GM23248 (cell line): Measurements from ENCODE around the gene EBP. TPM values are rescaled to one million over a fixed set of nuclear protein-coding genes. Genes with fewer than 3 reads are reported as not detected.

Source experiments
- DNase-seq: peaks from one replicate; pipeline ENCODE4 v3.0.0-alpha.2; 2015
- H2AFZ ChIP-seq: fragments of 200-600 bp; sonication (generic); 2 replicates; pipeline ENCODE4 v1.6.1; 2016; ENCODE audit warnings: antibody characterized with exemption
- H3F3A ChIP-seq: fragments of 200-600 bp; sonication (generic); 2 replicates; pipeline ENCODE4 v1.6.1; 2016; ENCODE audit warnings: mild to moderate bottlenecking, antibody characterized with exemption, mixed run types; ENCODE audit not compliant: insufficient read depth
- H3K27ac ChIP-seq: fragments of 200-600 bp; sonication (generic); 2 replicates; pipeline ENCODE4 v1.5.1; 2016; ENCODE audit warnings: mild to moderate bottlenecking
- H3K27me3 ChIP-seq: fragments of 200-600 bp; sonication (generic); replicated peaks from 2 replicates; pipeline ENCODE4 v1.6.1; 2016; ENCODE audit warnings: mild to moderate bottlenecking; ENCODE audit not compliant: insufficient read depth
- H3K36me3 ChIP-seq: fragments of 200-600 bp; sonication (generic); 2 replicates; pipeline ENCODE4 v1.6.1; 2016; ENCODE audit warnings: low read depth, mild to moderate bottlenecking
- H3K4me1 ChIP-seq: fragments of 200-600 bp; sonication (generic); 2 replicates; pipeline ENCODE4 v1.6.1; 2016; ENCODE audit warnings: mild to moderate bottlenecking; ENCODE audit not compliant: insufficient read depth
- H3K4me2 ChIP-seq: fragments of 200-600 bp; sonication (generic); one replicate; pipeline ENCODE4 v1.6.1; 2016; ENCODE audit warnings: mild to moderate bottlenecking; ENCODE audit not compliant: unreplicated experiment
- H3K4me3 ChIP-seq: fragments of 200-600 bp; sonication (generic); 2 replicates; pipeline ENCODE4 v1.5.1; 2016; ENCODE audit warnings: mild to moderate bottlenecking
- H3K79me2 ChIP-seq: fragments of 200-600 bp; sonication (generic); 2 replicates; pipeline ENCODE4 v1.6.1; 2016; ENCODE audit warnings: mild to moderate bottlenecking; ENCODE audit not compliant: insufficient read depth
- H3K9ac ChIP-seq: fragments of 200-600 bp; sonication (generic); 2 replicates; pipeline ENCODE4 v1.6.1; 2016; ENCODE audit warnings: mild to moderate bottlenecking
- H3K9me2 ChIP-seq: fragments of 200-600 bp; sonication (generic); 2 replicates; pipeline ENCODE4 v1.6.1; 2016; ENCODE audit warnings: mixed run types, mild to moderate bottlenecking, moderate library complexity; ENCODE audit not compliant: insufficient read depth
- H3K9me3 ChIP-seq: fragments of 200-600 bp; sonication (generic); one replicate; pipeline ENCODE4 v1.6.1; 2017; ENCODE audit warnings: low read depth
- H4K20me1 ChIP-seq: fragments of 200-600 bp; sonication (generic); 2 replicates; pipeline ENCODE4 v1.6.0; 2016; ENCODE audit not compliant: insufficient read depth
- EZH2 ChIP-seq: fragments of 200-600 bp; sonication (generic); IDR thresholded peaks from 2 replicates; pipeline ENCODE4 v1.6.1; 2018; ENCODE audit warnings: antibody characterized with exemption, mild to moderate bottlenecking; ENCODE audit not compliant: insufficient read depth, poor library complexity, severe bottlenecking
- EZH2phosphoT487 ChIP-seq: fragments of 200-600 bp; sonication (generic); IDR thresholded peaks from 2 replicates; pipeline ENCODE4 v1.6.1; 2018; ENCODE audit warnings: antibody characterized with exemption, moderate library complexity, mild to moderate bottlenecking, low read depth; ENCODE audit not compliant: insufficient read depth
- WGBS, 2 experiments: methylation state at CpG; one replicate each; pipeline ENCODE4 v1.1.6; 2015 to 2017; ENCODE audit warnings: low lambda C conversion rate in 2 of 2, low coverage in 1 of 2; ENCODE audit errors: missing lambda C conversion rate in 2 of 2; 5-methylcytosine and 5-hydroxymethylcytosine counted together
- in situ Hi-C: fragments of 300-500 bp; cut with MboI; formaldehyde crosslinking; loops from 2 replicates; pipeline ENCODE4 v1.15.0; 2020
- polyA plus RNA-seq: library from polyadenylated mRNA; unstranded; fragments of >200 nt; fragmentation: Nextera tagmentation; extraction: Ambion mirVana; gene quantifications from 2 replicates; pipeline ENCODE4 v1.2.1, GENCODE V29; 2016
- total RNA-seq: library from RNA; depleted of rRNA; stranded (reverse); fragments of >200 nt; shearing (Covaris generic); gene quantifications from 2 replicates; pipeline ENCODE4 v1.2.3, GENCODE V29; 2014

EBP gene
- total and polyA plus RNA-seq, 2 experiments from 2014 or later: 17.0 to 45.0 TPM

DNA sequence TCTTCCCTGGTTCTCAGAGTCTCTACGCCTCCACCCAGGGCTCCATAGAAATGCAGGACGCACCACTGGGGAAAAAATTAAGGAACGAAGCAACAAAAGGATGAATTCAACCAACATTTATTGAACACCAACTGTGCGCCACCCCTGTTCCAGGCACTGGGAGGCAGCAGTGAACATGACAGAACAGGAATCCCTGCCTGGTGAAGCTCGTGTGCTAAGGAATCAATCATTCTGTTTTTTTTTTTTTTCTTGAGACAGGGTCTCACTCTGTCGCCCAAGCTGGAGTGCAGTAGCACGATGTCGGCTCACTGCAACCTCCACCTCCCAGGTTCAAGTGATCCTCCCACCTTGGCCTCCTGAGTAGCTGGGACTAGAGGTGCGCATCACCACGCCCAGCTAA is 47.5 kb upstream of the EBP start:
- H3K9me2 ChIP-seq: no peaks in the 10 kb centered on the region
- H4K20me1 ChIP-seq: no peaks in the 10 kb centered on the region
- H3F3A ChIP-seq: 0 out of 2 replicates have a peak, but pooled peaks cover 6% of the 10 kb centered on the region
- no peaks in the 10 kb centered on the region for H3K27me3 ChIP-seq
- no peaks in the 10 kb centered on the region for H3K36me3 ChIP-seq
- H3K9ac ChIP-seq: no peak overlapping the region
- no peaks in the 10 kb centered on the region for H3K4me1 ChIP-seq
- H3K4me3 ChIP-seq: no peak overlapping the region
- peaks cover 40% of the 10 kb centered on the region for H3K79me2 ChIP-seq
- H3K4me2 ChIP-seq: no peak overlapping the region
- TF ChIP-seq EZH2phosphoT487 (no peak), EZH2 (no peak)
- in situ Hi-C loops: no loop called here
- no peaks in the 10 kb centered on the region for H3K9me3 ChIP-seq
- peak; percentile 52 for DNase-seq
- H2AFZ ChIP-seq: no peak overlapping the region
- 76 to 84% methylated on average over 8 to 10 of the region's 10 CpGs for WGBS, 2 experiments
- H3K27ac ChIP-seq: no peak overlapping the region

- no peak overlapping the region for H3K27ac ChIP-seq
- H3K79me2 ChIP-seq: peaks cover 45% of the 10 kb centered on the region
- H3K4me3 ChIP-seq: no peak overlapping the region
- in situ Hi-C loops: no loop called here
- H3K4me1 ChIP-seq: no peaks in the 10 kb centered on the region
- peak overlapping the region; percentile 95; the same call in 1 of the 2 replicates for H2AFZ ChIP-seq
- H3K9me2 ChIP-seq: no peaks in the 10 kb centered on the region
- no peak for TF ChIP-seq EZH2
- no peak for TF ChIP-seq EZH2phosphoT487
- H3K36me3 ChIP-seq: no peaks in the 10 kb centered on the region
- H3F3A ChIP-seq: 0 out of 2 replicates have a peak, but pooled peaks cover 6% of the 10 kb centered on the region
- H3K9ac ChIP-seq: no peak overlapping the region
- no peaks in the 10 kb centered on the region for H4K20me1 ChIP-seq
- no peak for DNase-seq
- peak overlapping the region; percentile 76 for H3K4me2 ChIP-seq
- no peaks in the 10 kb centered on the region for H3K27me3 ChIP-seq
- no peaks in the 10 kb centered on the region for H3K9me3 ChIP-seq
- WGBS, 2 experiments: 72 to 94% methylated on average over 2 to 6 of the region's 6 CpGs
Measured at GRCh38 chrX:48474581-48474980, 47.0 kb upstream of the EBP start.

GRCh38 chrX:48475296-48475695 is 46.3 kb upstream of the EBP start:
- no peak for DNase-seq
- Histone ChIP-seq H2AFZ (peak overlapping the region; percentile 95), H3K79me2 (peaks cover 48% of the 10 kb centered on the region), H3K27me3 (no peaks in the 10 kb centered on the region), H3K9ac (peak overlapping the region; percentile 97), H3K27ac (peak overlapping the region; percentile 73), H3K4me1 (no peaks in the 10 kb centered on the region), H3K9me3 (no peaks in the 10 kb centered on the region), H3K4me2 (peak overlapping the region; percentile 76), H3K36me3 (no peaks in the 10 kb centered on the region), H3K9me2 (no peaks in the 10 kb centered on the region), H3K4me3 (peak overlapping the region; percentile 94), H4K20me1 (no peaks in the 10 kb centered on the region), H3F3A (0 out of 2 replicates have a peak, but pooled peaks cover 6% of the 10 kb centered on the region)
- in situ Hi-C loops: loop anchor here (25.0 kb wide), 1 partner anchor 388 kb away; no protein-coding TSS in a partner anchor
- no peak for TF ChIP-seq EZH2phosphoT487
- no peak for TF ChIP-seq EZH2
- 0% methylated on average over 1 to 5 of the region's 5 CpGs for WGBS, 2 experiments

DNA sequence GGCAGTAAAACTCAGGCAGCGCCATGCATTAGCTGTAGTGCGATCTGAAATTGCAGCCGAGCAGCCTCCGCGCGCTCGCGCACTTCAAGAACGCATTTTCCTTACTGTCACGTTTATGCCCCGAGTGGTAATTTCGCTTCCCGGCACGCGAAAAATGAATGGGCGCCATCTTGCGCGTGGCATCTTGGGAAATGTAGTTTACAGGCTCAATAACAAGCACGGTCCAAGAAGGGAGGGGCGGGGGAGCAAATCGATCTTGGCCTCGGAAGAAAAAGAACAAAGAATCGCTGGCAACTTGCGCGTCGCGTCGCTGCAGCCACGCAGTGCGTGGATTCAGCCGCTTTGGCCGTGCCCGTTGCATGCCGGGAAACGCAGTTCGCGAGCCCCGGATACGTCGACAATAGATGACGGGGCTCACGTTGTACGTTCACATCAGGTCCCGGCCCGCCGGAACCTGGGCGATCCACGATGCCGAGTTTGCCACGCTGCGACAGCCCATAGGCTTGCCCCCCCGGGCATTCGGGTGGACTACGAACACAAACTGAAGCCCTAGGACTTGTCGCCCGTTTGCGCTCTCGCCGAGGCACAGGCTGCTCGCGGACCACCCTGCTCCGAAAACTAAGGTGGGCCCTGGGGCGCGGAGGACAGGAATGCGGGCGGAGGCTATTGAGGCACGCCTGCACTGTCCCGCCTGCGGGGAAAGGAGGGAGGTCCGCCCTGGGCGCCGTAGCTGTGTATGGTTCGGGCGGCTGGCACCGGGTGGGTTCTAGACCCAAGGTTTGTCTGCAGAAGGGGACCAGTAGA is 45.6 kb upstream of the EBP start, which contains the start of gene FTSJ1:
TSS of gene FTSJ1 (plus strand) at position 426 of the 804 bp plus-strand sequence. CDS start 1,849 bp downstream, outside the sequence.
- Histone ChIP-seq H3K4me3 (peak within 1 kb of the TSS; percentile 94), H3K4me2 (peak within 1 kb of the TSS; percentile 76), H4K20me1 (no peaks in the 10 kb centered on the region), H3F3A (0 out of 2 replicates have a peak, but pooled peaks cover 6% of the 10 kb centered on the region), H3K4me1 (no peaks in the 10 kb centered on the region), H3K27ac (peak within 1 kb of the TSS; percentile 73), H3K9ac (peak within 1 kb of the TSS; percentile 97), H2AFZ (peak within 1 kb of the TSS; percentile 95), H3K79me2 (peaks cover 48% of the 10 kb centered on the region), H3K36me3 (no peaks in the 10 kb centered on the region), H3K9me3 (no peaks in the 10 kb centered on the region), H3K27me3 (no peaks in the 10 kb centered on the region), H3K9me2 (no peaks in the 10 kb centered on the region)
- peak; percentile 93 for DNase-seq
- TF ChIP-seq EZH2: no peak
- no peak for TF ChIP-seq EZH2phosphoT487
- 0 to 1% methylated on average over 38 to 54 of the region's 75 CpGs for WGBS, 2 experiments
- in situ Hi-C loops: loop anchor here (25.0 kb wide), 1 partner anchor 389 kb away; no protein-coding TSS in a partner anchor
